GM12874 (cell line): ENCODE measurements around the gene GUF1.

Source experiments
- CTCF ChIP-seq: IDR thresholded peaks from 2 replicates; pipeline ENCODE4 v1.5.1; 2011; ENCODE audit warnings: low read depth, mild to moderate bottlenecking, control low read depth, low read length, moderate library complexity; ENCODE audit not compliant: insufficient read depth

Gene GUF1

GRCh38 chr4:44713125-44713524 is 34.9 kb downstream of the GUF1 start:
- no peak for TF ChIP-seq CTCF

- no peak for TF ChIP-seq CTCF
These were observed 38.4 kb downstream of the GUF1 start for GRCh38 chr4:44716597-44716996.

- TF ChIP-seq CTCF: no peak
These were observed 42.2 kb downstream of the GUF1 start for GRCh38 chr4:44720371-44720770.

- no peak for TF ChIP-seq CTCF
These were observed 43.8 kb downstream of the GUF1 start for GRCh38 chr4:44722001-44722400.

- TF ChIP-seq CTCF: no peak
These were observed 46.9 kb downstream of the GUF1 start for GRCh38 chr4:44725166-44725565.

GRCh38 chr4:44725726-44726037 is 47.5 kb downstream of the GUF1 start:
- TF ChIP-seq CTCF: no peak

GRCh38 chr4:44726038-44726871 is 48.0 kb downstream of the GUF1 start, which contains the start of gene GNPDA2:
GNPDA2 (minus strand) TSS chr4:44726556; CDS start chr4:44722207, 4,349 bp downstream.
- TF ChIP-seq CTCF: no peak
